ENCODE results near the gene EFCAB6.

Gene EFCAB6

DNA sequence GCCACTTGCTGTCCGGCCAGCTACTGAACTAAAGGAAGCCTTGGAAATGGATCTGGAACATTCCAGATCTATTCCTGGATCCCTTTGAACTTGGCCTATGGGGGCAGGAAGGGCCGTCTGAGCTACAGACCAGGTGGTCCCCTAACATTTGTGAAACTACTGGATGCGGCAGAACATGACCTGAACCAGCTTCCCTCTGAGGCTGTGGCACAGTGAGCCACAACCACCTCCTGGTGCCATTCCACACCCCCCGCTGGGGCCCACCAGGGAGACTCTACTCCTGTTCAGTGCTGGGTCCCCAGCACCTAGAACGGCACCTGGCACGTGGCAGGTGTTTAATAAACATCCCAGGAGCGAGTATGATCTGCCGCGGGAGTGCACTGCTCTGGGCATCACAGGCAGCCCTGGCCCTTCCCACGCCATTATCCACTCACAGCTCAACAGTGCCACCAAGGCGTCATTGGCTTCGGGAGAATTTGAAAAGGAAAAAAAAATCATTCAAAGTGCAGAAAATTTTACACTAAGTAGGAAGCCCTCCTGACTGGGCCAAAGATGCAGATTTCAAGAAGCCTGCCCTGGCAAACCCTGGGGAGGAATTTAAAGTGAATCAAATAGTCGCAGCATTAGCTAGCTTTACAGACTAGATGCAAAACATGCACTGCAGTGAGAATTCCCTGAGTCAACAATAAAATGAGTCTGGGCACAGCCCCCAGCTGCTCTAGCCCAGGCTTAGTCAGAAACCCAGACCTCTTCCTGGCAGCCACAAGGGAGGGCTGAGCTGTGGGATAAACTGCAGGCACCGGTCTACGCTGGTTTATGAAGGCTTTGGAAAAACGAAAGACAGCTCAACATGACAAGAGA lies 14.3 kb upstream of the EFCAB6 start:
- TF ChIP-seq, protein P1, sequence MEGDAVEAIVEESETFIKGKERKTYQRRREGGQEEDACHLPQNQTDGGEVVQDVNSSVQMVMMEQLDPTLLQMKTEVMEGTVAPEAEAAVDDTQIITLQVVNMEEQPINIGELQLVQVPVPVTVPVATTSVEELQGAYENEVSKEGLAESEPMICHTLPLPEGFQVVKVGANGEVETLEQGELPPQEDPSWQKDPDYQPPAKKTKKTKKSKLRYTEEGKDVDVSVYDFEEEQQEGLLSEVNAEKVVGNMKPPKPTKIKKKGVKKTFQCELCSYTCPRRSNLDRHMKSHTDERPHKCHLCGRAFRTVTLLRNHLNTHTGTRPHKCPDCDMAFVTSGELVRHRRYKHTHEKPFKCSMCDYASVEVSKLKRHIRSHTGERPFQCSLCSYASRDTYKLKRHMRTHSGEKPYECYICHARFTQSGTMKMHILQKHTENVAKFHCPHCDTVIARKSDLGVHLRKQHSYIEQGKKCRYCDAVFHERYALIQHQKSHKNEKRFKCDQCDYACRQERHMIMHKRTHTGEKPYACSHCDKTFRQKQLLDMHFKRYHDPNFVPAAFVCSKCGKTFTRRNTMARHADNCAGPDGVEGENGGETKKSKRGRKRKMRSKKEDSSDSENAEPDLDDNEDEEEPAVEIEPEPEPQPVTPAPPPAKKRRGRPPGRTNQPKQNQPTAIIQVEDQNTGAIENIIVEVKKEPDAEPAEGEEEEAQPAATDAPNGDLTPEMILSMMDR (conservative IDR thresholded peaks at IDR 0.05; ENCODE audit: low read depth, low read length), result peak; percentile 32
- no peak overlapping the region for H3K4me3 ChIP-seq (ENCODE audit: low read depth, low read length)
- DNase-seq (ENCODE audit: low read depth), result peak; percentile 67

GRCh38 chr22:43825651-43826050 lies 13.5 kb upstream of the EFCAB6 start:
- H3K4me3 ChIP-seq (ENCODE audit: low read depth, low read length), result no peak overlapping the region
- no peak for DNase-seq (ENCODE audit: low read depth)
- TF ChIP-seq, protein P1 (conservative IDR thresholded peaks at IDR 0.05; ENCODE audit: low read depth, low read length), result no peak

DNA sequence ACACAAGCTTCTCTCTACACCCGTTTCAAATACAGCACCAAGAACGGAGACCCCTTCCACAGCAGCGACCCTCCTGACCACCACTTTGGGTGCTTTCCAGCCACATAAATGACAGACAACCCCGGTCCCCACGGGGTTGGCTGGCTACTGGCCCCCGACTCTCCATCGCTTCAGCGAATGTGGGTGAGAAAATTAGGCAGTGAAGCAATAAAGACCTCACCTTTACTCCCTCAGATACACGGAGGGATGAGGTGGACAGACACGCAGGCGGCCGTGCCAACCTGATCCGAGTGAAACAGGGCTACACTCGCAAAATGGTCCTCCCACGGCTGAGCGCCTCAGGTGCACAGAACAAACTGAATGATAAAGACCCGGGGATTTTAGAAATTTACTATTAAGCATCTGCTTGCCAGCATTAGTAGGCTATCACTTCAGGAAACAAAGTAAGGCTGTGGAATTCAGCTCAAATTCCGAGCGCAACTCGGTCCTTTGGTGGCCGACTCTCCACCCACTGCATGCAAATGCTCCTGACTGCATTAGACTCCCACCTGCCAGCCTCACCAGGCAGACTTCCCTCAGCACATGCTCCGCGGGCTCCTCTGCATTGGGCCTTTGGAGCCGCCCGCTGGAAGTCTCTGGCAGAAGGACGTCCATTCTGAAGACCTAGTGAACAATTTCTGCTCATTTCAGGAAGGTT lies 12.8 kb upstream of the EFCAB6 start:
- no peak for DNase-seq (ENCODE audit: low read depth)
- TF ChIP-seq, protein P1 (conservative IDR thresholded peaks at IDR 0.05; ENCODE audit: low read depth, low read length), result no peak
- H3K4me3 ChIP-seq (ENCODE audit: low read depth, low read length), result no peak overlapping the region

DNA sequence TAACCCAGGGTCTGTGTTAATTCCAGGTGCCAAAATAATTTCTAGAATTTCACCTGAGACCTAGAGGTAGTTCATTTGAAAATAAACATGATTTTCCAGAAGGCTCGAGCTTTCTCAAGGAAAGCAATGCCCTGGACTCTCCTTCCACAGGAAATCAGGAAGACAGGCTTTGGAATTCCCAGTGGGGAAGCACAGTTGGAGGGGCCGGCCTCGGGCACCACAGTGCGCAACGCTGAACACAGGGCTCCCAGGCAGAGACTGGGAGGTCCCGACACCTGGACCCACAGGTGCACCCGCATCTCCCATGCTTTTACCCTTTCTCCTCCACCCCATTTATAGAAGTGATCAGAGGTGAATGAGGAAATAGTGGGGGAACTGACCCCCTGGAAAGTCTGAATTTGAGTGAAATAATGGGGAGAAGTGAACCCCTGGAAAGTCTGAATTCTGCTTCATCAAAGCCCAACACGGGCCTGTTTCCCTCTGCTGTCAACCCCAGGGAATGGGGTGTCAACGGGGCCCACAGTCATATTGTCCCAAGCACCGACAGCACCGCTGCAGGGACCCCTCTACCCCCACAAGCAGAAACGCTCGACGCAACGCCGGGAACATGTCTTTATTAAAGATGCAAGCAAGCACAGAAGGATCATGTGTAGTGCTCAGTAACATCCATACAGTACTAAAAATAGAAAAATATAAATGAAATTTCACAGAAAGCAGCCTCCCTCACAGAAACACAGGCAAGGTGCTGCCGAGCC lies 12.0 kb upstream of the EFCAB6 start:
- no peak overlapping the region for H3K4me3 ChIP-seq (ENCODE audit: low read depth, low read length)
- TF ChIP-seq, protein P1 (conservative IDR thresholded peaks at IDR 0.05; ENCODE audit: low read depth, low read length), result no peak
- no peak for DNase-seq (ENCODE audit: low read depth)

- no peak overlapping the region for H3K4me3 ChIP-seq (ENCODE audit: low read depth, low read length)
- TF ChIP-seq, protein P1 (conservative IDR thresholded peaks at IDR 0.05; ENCODE audit: low read depth, low read length), result no peak
- DNase-seq (ENCODE audit: low read depth), result no peak
Observed at GRCh38 chr22:43823353-43823908, 11.3 kb upstream of the EFCAB6 start.

- TF ChIP-seq, protein P1 (conservative IDR thresholded peaks at IDR 0.05; ENCODE audit: low read depth, low read length), result no peak
- no peak overlapping the region for H3K4me3 ChIP-seq (ENCODE audit: low read depth, low read length)
- DNase-seq (ENCODE audit: low read depth), result no peak
Observed at GRCh38 chr22:43821606-43822425, 9.7 kb upstream of the EFCAB6 start.
